Stimulated activated CD4-positive, alpha-beta T cell treated with anti-CD3 and anti-CD28 coated beads, TNF-alpha, amount 100 ng/mL, for 48 hours (primary cell): ENCODE results near the gene NR2F1.

Experiments
- DNase-seq, 3 donors: peaks; one replicate each; pipeline ENCODE4 v3.0.0-alpha.2; 2020; ENCODE audit warnings: low read depth in 3 of 3

Gene NR2F1

DNA sequence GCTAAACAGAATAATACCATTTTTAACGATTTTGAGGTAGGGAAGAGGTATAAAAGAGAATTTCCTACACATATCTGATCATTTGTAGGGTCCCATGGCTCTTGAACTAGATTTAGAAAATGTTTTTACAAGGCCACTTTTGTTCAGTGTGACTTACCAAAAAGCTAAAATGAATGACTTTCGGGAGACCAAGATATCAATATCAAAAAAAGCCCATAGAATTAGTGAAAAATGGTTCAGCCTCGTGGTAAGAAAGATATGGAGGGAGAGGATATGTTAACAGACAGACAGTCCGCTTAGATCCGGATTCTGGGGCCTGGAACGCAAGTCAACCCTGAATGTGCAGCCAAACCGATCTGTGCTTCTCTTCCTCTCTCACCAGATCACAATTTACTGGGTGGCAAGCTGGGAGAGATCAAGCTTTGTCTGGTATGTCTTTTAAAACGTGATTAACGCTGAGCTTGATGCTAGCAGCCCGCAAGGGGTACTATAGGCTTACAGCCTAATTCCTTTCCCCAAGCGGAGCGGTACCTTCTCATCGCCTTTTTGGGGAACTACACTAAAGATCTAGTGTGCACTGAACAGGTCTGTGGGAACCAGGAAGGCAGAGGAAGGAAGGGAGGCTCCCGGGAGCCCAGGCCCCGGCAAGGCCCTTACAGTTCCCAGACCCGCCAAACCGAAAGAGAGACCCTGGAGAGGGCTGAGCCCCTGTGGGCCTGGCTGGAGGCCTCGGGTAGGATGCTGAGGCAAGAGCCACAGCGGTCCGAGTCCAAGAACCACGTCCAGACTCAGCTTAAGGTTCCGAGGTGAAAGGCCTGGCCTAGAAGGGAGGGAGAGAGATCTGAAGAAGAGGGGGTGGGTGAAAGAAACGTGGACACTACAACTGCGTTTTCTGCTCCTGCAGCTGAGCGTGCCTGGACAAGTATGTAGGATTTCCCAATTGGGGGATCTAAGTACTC lies 4.9 kb upstream of the NR2F1 start:
- DNase-seq, result no peak

DNA sequence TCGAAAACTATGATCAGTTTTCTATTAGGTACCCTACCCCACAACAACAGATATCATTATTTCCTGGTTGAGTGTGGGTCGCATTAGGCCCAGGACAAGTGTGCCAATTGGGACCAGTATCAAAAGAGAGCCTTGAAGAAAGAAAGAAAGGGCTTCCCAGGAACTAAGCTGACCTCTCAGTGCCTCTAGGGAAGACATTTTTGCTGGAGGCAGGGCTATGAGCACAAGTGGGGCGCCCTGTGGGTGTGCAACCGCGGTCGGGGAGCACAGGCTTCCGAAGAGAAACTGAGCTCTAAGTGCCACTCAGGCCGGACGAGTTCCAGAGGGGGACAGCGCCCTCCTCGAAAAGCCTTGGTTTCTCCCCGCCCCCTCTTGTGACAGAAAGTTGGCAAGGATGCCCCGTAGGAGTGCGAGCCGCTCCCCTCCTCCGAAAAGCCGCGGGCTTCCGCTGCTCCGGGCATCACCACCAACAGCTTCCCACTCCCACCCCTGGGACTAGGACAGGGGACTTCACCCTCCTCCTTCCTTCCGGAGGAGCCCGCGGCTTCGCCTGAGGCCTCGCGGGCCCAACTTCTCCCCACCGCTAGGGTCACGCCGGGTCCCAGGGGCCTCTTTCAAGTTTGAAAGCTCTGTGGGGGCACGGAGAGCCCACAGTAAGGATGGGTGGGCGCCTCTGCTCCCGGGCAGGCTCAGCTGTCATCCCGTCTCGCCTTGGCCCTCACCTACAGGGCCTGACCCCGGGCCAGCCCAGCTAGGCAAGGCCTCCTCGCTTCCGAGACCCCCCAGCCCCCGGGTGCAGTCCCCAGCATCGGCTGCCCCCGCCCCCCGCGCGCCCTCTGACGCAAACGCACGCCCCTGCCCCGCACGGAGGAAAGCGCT lies 4.0 kb upstream of the NR2F1 start:
- DNase-seq, result no peak

DNA sequence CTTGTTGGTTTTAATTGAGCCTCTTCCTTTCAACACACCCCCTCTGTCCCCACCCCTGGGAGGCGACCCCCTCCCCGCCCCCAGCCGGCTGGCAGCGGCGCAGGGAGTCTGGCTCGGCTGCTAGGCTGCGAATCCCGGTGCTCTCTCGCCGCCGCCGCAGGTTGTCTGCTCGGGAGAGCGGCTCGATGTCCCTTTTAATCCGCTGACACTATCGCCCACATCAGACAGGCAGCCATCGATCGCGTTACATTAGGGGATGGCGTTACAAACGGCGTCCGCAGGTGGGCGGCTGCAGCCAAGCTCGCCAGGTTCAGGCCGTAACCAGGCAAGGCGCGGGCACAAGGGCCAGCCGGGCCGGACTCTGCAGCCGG lies 3.3 kb upstream of the NR2F1 start:
- DNase-seq, result no peak

DNA sequence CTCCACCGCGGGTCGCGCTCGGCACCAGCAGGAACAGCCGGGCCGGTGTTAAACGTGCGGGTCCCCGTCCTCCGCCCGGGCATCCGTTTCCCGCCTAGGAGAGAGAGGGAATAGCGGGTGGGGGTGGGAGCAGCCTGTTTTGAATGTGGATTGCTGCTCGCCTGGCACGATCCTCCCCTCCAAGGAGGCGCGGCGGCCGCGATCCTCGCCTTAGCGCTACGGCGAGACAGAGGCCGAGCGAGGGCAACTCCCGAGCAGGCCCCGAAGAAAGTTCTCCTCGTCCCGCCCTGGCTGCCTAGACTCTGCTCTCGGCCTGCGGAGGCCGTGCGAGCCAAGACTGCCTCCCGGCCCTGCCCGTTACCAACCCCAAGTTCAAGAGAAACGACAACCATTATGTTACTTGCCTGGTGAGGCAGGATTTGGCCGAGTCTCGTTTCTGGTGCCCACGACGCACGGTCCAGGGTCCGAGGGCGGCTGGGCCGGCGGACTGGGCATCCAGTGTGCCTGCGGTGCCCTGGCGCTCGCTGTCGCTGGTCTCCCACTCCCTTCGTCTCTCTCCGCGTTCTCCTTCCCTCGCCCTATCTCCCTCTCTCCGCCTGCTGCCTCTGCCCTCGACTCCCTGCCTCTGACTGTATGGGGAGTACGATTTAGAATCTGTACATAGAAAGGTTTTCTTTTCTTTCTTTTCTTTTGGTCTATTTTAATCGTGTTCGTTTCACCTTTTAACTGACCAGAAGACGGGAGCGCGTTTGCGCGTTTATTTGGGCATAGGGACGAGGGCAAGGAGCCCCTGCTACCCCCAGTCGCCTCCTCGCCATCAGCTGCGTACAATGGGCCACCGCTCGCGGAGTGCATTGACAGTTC lies 2.7 kb upstream of the NR2F1 start:
- no peak for DNase-seq

GRCh38 chr5:93580927-93581445 lies 2.0 kb upstream of the NR2F1 start, which contains the start of gene NR2F1-AS1:
Gene NR2F1-AS1, minus strand, starts transcription at chr5:93581219.
- DNase-seq, result no peak

- no peak for DNase-seq
These were observed 907 bp upstream of the NR2F1 start for GRCh38 chr5:93582167-93582462.

- DNase-seq, result no peak
These were observed 381 bp downstream of the NR2F1 start for GRCh38 chr5:93583439-93583767.

DNA sequence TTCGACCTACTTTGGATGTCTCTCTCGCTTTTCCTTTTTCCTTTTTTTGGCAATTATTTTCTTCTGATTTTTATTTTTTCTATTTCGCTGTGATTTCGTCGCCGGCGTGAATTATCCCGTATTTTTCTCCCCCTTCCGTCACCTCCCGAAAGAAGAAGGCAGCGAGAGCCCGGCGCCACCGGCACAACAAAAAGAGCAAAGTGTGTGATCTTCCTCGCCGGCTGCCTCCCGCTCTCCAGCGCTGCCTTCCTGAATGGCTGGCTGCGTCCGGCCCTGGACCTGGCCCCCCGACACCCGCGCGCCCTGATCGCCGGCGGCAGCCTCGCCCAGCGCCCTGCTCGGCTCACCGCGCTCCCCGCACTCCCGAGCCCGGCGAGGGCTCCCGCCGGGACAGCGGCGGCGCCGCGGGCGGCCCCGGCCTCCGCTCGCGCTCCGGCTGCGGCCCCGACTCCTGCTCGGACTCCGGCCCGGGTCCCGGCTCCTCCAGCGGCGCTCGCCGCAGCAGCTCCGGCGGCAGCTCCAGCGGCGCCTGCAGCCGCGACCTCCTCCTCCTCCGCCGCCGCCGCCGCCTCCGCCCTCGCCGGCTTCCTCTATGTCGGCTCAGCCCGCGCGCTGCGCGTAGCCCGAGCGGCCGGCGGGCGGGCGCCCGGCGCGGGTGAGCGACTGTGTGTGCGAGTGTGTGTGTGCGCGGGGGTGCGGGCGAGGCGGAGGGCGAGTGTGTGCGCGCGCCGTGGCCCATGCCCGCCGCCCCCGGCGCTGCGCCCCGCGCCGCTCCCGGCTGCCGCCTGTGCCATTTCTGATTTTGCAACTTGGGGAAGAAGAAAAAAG lies 960 bp downstream of the NR2F1 start:
- DNase-seq, result no peak

DNA sequence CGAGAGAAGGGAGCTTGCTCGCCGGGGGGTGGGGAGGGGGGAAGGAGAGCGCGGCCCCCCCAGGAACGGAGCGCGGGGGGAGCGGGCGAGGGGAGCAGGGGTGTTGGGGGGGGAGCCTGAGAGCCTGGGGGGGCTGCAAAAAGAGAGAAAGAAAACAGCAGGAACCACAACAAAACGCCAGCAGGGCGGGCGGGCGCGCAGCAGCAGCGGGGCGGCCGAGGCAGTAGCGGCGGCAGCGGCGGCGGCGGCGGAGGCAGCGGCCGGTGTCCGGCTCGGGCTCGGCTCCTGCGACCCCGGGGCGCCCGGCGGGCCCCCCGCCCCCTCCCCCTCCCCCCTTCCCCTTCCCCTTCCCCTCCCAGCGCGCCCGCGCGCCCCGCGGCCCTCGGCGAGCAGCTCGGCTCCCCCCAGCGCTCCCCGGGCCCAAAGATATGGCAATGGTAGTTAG lies 1.6 kb downstream of the NR2F1 start:
- no peak for DNase-seq

- DNase-seq, result no peak
These were observed 2.2 kb downstream of the NR2F1 start for GRCh38 chr5:93585041-93585766.

DNA sequence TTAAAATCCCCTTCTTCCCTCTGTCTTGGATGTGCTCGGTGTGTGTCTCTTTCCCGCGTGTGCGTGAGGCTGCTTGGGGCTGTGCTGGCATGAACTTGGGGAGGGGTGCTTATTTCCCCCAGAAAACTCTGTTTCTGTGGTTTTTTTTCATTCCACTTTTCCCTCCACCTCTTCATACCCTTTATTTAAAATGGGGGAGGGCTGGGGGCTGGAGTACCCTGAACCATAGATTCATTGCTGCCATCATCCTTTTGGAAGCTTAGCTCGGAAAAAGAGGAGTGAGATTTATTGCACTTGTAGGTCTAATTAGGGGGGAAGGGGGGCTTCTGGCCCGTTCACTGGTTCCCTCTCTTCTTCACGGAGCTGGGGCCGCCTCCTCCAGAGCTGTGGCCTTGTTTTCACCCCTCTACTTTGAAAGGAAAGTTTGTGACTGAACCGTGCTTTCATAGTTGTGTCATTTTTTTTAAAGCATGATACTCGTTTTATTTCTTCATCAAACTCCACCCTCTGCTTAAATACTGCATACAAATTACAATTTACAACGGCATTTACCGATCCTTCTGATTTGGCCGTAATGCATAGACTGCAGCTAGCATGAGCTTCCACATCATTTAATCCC lies 2.9 kb downstream of the NR2F1 start:
- DNase-seq, result no peak

GRCh38 chr5:93586736-93587596 lies 3.9 kb downstream of the NR2F1 start:
- DNase-seq, result no peak

GRCh38 chr5:93587597-93588351 lies 4.8 kb downstream of the NR2F1 start:
- DNase-seq, result no peak

- no peak for DNase-seq
These were observed 5.5 kb downstream of the NR2F1 start for GRCh38 chr5:93588352-93589151.

- DNase-seq, result no peak
These were observed 6.3 kb downstream of the NR2F1 start for GRCh38 chr5:93589152-93589828.

DNA sequence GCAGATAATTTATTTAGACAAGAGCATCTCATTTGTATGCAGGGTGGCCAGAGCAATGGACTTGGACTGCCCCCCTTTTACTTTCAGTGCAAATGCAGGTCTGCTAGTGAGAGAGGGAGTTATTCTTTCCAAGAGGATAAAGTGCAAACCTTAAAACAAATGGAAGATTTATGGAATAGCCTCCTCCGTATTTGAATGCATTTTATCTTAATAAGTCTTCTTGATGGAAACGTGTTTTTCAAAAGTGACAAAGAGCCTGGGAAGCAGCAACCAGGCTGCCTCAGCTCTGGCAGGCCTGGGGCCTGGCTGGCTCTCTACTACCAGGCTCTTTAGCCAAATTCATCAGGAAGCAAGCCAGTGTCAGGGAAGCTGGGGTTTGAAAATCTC lies 6.8 kb downstream of the NR2F1 start:
- DNase-seq, result no peak

DNA sequence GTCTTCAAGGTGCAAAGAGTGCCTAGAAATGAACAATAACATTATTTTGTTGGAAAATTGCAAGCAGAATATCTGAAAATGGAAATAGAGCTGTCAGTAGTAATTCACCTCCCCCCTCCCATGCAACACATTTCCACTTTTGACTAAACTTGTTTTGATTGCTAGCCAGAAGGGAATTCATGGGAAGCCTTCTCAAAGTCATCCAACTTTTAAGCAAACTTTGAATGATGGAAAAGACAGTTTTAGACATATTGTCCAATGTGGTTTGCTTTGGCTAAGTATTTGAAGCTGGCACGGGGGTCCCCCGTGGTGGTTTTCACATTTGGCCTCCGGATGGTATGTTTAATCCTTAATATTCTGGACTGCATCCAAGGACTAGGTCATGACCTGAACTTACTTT lies 7.5 kb downstream of the NR2F1 start:
- no peak for DNase-seq
